Psoas muscle (tissue), 8 donors: ENCODE data around the gene ACP3. TPM values are rescaled to one million over a fixed set of nuclear protein-coding genes. Genes with fewer than 3 reads are reported as not detected.

Experiments
- ATAC-seq, 4 donors: fragments of 200-7000 bp; cut with Tn5 transposase; one replicate each; pipeline ENCODE4 v1.9.1; 2020; ENCODE audit warnings: moderate library complexity in 3 of 4, mild to moderate bottlenecking in 2 of 4
- DNase-seq, 2 donors: peaks; one replicate each; pipeline ENCODE4 v3.0.0-alpha.2; 2020
- H3K27ac ChIP-seq: fragments of 200-600 bp; one replicate; pipeline ENCODE4 v1.8.0; 2022
- H3K27me3 ChIP-seq, 3 donors: fragments of 200-600 bp in 1 of 3; one replicate each; pipeline versions ENCODE4 v1.6.1 to v1.8.0; 2013 to 2022; ENCODE audit warnings: low read length in 2 of 3, mild to moderate bottlenecking in 2 of 3, moderate library complexity in 1 of 3; ENCODE audit not compliant: insufficient read depth in 3 of 3
- H3K36me3 ChIP-seq, 2 donors: fragments of 200-600 bp in 1 of 2; one replicate each; pipeline versions ENCODE4 v1.6.1 to v1.8.0; 2013 to 2022; ENCODE audit warnings: low read depth in 1 of 2, mild to moderate bottlenecking in 1 of 2, moderate library complexity in 1 of 2; ENCODE audit not compliant: insufficient read depth in 1 of 2
- H3K4me1 ChIP-seq: fragments of 200-600 bp; one replicate; pipeline ENCODE4 v1.8.0; 2022
- H3K4me3 ChIP-seq: fragments of 200-600 bp; one replicate; pipeline ENCODE4 v1.8.0; 2022; ENCODE audit warnings: mild to moderate bottlenecking
- H3K9me3 ChIP-seq: fragments of 200-600 bp; one replicate; pipeline ENCODE4 v1.8.0; 2022
- CTCF ChIP-seq: fragments of 200-600 bp; IDR thresholded peaks from one replicate; pipeline ENCODE4 v1.8.0; 2022; ENCODE audit warnings: antibody characterized with exemption
- WGBS, 3 donors: extraction: QIAGEN DNeasy Blood & Tissue Kit; methylation state at CpG; one replicate each; pipeline versions ENCODE4 v1.1.6 to v1.1.7; 2013; 5-methylcytosine and 5-hydroxymethylcytosine counted together
- intact Hi-C, 2 donors: fragments of 100-400 bp; cut with DNase I; formaldehyde crosslinking; loops; one replicate each; pipeline versions ENCODE4 v1.11.0 to v1.14.2; 2022
- polyA plus RNA-seq, 3 donors: library from polyadenylated mRNA; stranded (reverse); fragments of 200-250 nt; gene quantifications; one replicate each; pipeline ENCODE4 v1.2.3, GENCODE V29; 2013
- total RNA-seq, 4 donors: library from RNA; stranded (reverse); fragmentation: NEBNext Ultra II Directional in 2 of 4; extraction: Animal tissue kit (Norgen Biotek cat#: 25700) in 2 of 4; gene quantifications; one replicate each; pipeline versions ENCODE4 v1.2.1 to v1.2.4, GENCODE V29; 2021 to 2023
- donor health status: healthy with polysubstance abuse.
- donor health status: DM: no; HTN: no; CAD: no; lungs with moderate emphysema.
- donor health status: Bipolar disorder and iron deficiency.
- donor health status: healthy.
- donor health status: DM: yes; HTN: yes; CAD: no.
- donor health status: DM: no; HTN: no; CAD: no.
- donor health status: DM: no; HTN: no; CAD: no.
- donor health status: DM: yes; HTN: yes; CAD: no.

ACP3 gene
- total and polyA plus RNA-seq, 7 donors: 0.04 to 0.86 (median 0.09) TPM; not detected in 1

DNA sequence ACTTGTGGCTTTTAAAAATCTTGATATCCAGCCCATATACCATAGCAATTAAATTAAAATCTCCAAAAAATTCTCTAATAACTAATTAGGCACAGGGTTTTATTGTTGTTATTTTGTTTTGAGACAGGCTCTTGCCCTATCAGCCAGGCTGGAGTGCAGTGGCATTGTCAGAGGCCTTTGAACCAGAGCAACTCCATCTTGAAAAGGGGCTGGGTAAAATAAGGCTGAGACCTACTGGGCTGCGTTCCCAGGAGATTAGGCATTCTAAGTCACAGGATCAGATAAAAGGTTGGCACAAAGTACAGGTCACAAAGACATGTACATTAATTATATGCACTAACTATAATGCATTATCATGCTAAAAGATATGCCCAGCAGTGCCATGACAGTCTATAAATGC, 31.2 kb upstream of the ACP3 start:
- H3K27ac ChIP-seq: no peak overlapping the region
- ATAC-seq: no peak
- H3K27me3 ChIP-seq: no peaks in the 10 kb centered on the region
- DNase-seq: no peak
- no peaks in the 10 kb centered on the region for H3K36me3 ChIP-seq
- WGBS, 3 donors: 67 to 92% (median 84%) methylated on average over 1 of the region's 1 CpG
- no peaks in the 10 kb centered on the region for H3K9me3 ChIP-seq
- intact Hi-C loops: no loop called here
- H3K4me3 ChIP-seq: no peak overlapping the region
- no peak for TF ChIP-seq CTCF
- no peaks in the 10 kb centered on the region for H3K4me1 ChIP-seq

GRCh38 chr3:132288357-132288756, 28.9 kb upstream of the ACP3 start:
- intact Hi-C loops: no loop called here
- Histone ChIP-seq H3K4me3 (no peak overlapping the region), H3K36me3 (no peaks in the 10 kb centered on the region), H3K27me3 (no peaks in the 10 kb centered on the region), H3K9me3 (no peaks in the 10 kb centered on the region), H3K4me1 (no peaks in the 10 kb centered on the region), H3K27ac (no peak overlapping the region)
- no peak for ATAC-seq
- no peak for DNase-seq
- TF ChIP-seq CTCF: no peak
- WGBS, 3 donors: 80 to 82% (median 81%) methylated on average over 2 of the region's 2 CpGs

DNA sequence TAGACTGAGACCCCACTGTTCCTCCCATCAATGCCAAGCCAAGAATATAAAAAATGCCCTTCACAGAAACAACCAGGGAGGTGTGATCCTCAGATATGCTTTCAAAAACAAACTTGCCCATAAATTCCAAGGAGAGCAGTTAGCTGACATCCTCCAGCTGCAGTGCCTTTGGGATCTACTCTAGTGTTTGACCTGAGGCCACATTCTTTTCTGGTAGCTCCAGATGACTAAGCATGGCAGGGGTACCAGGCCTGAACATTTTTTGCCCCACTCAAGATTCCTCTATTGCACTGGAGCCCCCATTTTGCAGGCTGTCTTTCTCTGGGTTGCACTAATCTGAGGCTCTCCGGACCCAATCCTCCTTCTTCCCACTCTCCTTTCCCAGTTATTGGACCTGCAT, 27.9 kb upstream of the ACP3 start:
- Histone ChIP-seq H3K9me3 (no peaks in the 10 kb centered on the region), H3K27ac (no peak overlapping the region), H3K36me3 (no peaks in the 10 kb centered on the region), H3K27me3 (no peaks in the 10 kb centered on the region), H3K4me3 (no peak overlapping the region), H3K4me1 (no peaks in the 10 kb centered on the region)
- ATAC-seq (no peak), DNase-seq (no peak)
- WGBS, 3 donors: 90 to 100% (median 100%) methylated on average over 1 of the region's 1 CpG
- TF ChIP-seq CTCF: no peak
- intact Hi-C loops: no loop called here

GRCh38 chr3:132290833-132291232, 26.4 kb upstream of the ACP3 start:
- no peak overlapping the region for H3K27ac ChIP-seq

More at GRCh38 chr3:132290833-132291232, 26.4 kb upstream of the ACP3 start:
- intact Hi-C loops: no loop called here
- Histone ChIP-seq H3K9me3 (no peaks in the 10 kb centered on the region), H3K4me3 (no peak overlapping the region), H3K27me3 (no peaks in the 10 kb centered on the region), H3K36me3 (no peaks in the 10 kb centered on the region), H3K4me1 (no peaks in the 10 kb centered on the region)
- DNase-seq (no peak), ATAC-seq (no peak)
- TF ChIP-seq CTCF: no peak
- 32 to 44% (median 35%) methylated on average over 3 of the region's 3 CpGs for WGBS, 3 donors
